GM23248 (cell line): ENCODE data around the gene NAA11.

Source experiments
- EZH2 ChIP-seq: fragments of 200-600 bp; sonication (generic); IDR thresholded peaks from 2 replicates; pipeline ENCODE4 v1.6.1; 2018; ENCODE audit warnings: antibody characterized with exemption, mild to moderate bottlenecking; ENCODE audit not compliant: insufficient read depth, poor library complexity, severe bottlenecking
- EZH2phosphoT487 ChIP-seq: fragments of 200-600 bp; sonication (generic); IDR thresholded peaks from 2 replicates; pipeline ENCODE4 v1.6.1; 2018; ENCODE audit warnings: antibody characterized with exemption, moderate library complexity, mild to moderate bottlenecking, low read depth; ENCODE audit not compliant: insufficient read depth

- TF ChIP-seq EZH2phosphoT487 (no peak), EZH2 (no peak)
Observed at GRCh38 chr4:79353075-79353474, 27.2 kb upstream of the NAA11 start.
